Erythroblast (primary cell): Measurements from ENCODE around the gene THUMPD2.

Experiments
- GATA1 ChIP-seq: IDR thresholded peaks from 2 replicates; pipeline ENCODE4 v1.6.1; 2011; ENCODE audit warnings: low read depth, mild to moderate bottlenecking, control low read depth, low read length, moderate library complexity
- POLR2A ChIP-seq: IDR thresholded peaks from 2 replicates; pipeline ENCODE4 v1.6.1; 2011; ENCODE audit warnings: mild to moderate bottlenecking, low read length

DNA sequence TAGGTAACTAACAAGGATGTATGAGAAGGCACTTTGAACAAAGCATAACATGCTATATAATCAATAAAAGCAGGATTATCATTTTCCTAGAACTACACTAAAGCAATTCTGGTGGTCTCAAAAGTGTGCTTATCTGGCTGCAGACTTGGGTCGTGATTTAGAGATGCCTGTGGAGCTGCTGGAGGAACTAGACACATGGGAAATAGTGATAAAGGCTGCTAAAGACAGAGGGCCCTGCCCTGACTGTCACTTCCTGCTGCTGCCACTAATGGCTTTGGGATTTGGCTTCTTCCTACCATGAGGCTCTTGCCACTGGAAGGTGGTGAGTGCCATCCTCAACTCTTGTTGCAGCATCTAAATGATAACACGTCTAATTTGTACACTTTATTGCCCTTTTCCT, 90.9 kb downstream of the THUMPD2 start:
- TF ChIP-seq POLR2A (no peak), GATA1 (no peak)
